Nucleus accumbens (tissue), 56 donors: ENCODE data around the gene SCAMP2.
A peak's percentile ranks its signal among the peaks of the same experiment; 100 is the strongest.
"Not testable (repeated sequence)": the region's sequence is repeated elsewhere in the genome, so short reads cannot be mapped to it uniquely, and the experiment has no call there.

ENCODE experiments used
- DNase-seq, 56 donors: peaks; one replicate each; lab custom pipeline; 2025; lab: John Stamatoyannopoulos, UW

Gene SCAMP2, protein sequence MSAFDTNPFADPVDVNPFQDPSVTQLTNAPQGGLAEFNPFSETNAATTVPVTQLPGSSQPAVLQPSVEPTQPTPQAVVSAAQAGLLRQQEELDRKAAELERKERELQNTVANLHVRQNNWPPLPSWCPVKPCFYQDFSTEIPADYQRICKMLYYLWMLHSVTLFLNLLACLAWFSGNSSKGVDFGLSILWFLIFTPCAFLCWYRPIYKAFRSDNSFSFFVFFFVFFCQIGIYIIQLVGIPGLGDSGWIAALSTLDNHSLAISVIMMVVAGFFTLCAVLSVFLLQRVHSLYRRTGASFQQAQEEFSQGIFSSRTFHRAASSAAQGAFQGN

DNA sequence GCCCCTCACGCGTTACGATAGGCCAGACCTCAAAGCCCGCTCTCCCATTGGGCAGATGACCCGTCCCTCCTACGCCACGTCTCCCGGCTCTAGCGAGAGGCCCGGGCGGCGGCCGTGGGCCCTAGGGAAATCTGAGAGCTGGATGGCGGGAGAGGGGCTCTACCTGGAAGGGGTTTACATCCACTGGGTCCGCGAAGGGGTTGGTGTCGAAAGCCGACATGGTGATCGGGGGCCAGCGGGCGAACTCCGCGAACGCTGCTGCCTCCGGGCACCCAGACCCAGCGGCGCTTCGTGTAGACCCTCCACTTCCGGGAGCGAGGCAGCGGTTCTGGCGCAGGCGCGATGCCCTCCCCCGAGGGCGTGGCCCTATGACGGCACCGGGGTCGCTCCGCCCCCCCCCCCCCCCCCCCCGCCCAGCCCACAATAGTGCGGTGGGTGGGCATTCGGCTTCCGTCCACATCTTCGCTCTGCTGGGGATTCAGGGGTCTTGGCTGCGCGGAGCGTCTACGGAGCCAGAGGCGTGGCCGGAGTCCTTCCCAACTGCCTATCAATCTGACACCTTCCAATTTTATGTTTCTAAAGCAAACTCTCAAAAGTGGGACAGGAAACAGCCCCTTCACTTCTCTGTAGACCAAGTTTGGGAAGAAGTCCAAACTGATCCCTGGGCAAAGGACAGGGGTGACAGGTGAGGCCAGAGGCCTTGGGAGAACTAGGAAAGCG is at the start of gene SCAMP2:
Gene SCAMP2, minus strand, starts transcription at position 330 of the 720 bp plus-strand sequence. Its CDS starts 110 bp downstream, at position 220.
- peak; percentile 67 to 99 (median 94) for DNase-seq

DNA sequence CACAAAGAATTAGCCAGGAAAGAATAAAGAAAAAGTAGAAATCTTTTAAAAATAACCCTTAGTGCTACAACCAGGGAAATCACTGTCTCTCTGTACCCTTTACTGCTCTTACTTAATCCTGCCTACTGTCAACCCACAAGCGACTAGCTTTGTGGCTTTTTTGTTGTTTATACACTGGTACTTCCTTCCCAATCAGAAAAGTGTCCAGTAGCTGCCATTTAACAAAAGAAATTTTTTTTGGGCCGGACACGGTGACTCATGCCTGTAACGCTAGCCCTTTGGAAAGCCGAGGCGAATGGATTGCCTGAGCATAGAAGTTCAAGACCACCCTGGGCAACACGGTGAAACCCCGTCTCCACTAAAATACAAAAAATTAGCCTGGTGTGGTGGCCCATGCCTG is 47.3 kb upstream of the SCAMP2 start:
- no peak for DNase-seq

DNA sequence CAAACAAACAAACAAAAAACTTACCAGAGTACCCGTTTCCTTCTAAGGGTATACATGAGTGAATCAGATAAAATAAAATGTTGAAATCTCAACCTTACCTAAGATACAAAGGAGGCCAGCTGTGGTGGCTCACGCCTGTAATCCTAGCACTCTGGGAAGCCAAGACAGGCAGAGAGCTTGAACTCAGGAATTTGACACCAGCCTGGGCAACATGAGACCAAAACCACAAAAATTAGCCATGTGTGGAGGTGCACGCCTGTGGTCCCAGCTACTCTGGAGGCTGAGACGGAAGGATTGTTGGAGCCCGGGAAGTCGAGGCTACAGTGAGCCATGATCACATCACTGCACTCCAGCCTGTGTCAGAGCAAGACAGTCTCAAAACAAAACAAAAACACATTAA is 44.5 kb upstream of the SCAMP2 start:
- DNase-seq = no peak

DNA sequence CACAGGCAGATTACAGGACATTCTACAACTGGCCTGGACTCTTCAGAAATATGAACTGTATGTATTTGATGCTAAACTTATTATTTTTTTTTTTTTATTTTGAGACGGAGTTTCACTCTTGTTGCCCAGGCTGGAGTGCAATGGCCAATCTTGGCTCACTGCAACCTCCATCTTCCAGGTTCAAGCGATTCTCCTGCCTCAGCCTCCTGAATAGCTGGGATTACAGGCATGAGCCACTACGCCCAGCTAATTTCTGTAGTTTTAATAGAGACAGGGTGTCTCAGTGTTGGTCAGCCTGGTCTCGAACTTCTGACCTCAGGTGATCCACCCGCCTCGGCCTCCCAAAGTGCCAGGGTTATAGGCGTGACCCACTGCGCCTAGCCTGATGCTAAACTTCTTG is 40.6 kb upstream of the SCAMP2 start:
- DNase-seq = not testable (repeated sequence)

GRCh38 chr15:74913041-74913440 is 39.9 kb upstream of the SCAMP2 start:
- DNase-seq = no peak

GRCh38 chr15:74908635-74909034 is 35.5 kb upstream of the SCAMP2 start:
- no peak for DNase-seq

DNA sequence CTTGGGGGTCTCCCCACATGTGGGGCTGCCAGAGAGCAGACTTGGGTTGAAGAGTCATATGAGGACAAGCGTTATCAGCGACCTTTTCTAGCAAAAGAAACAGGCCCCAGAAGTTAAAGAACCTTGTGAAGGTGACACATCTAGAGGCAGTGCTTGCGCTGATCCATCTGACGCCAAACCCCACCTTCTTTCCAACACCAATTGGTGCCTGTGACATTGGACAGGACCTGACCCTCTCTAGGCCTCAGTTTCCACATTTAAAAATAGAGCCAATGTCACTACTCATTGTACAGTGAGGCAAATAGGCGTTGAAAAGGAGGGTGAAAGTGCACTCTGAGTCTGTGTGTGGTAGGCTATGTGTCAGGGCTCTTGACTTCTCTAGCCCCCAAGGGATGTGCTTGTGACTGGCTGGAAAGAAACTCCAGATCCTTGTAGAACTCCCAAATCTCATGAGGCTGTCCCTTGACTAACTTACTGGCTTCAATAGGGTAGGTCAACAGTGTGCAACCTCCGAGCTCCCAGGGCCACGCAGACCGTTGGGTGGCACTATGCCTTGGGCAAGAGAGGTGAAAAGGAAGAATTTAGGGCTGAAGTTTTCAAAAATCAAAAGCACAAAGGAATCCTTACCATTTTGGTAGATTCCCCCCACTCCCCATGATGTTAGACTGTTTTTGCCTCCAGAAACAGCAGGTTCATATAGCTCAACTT is 34.2 kb upstream of the SCAMP2 start:
- DNase-seq = no peak

DNA sequence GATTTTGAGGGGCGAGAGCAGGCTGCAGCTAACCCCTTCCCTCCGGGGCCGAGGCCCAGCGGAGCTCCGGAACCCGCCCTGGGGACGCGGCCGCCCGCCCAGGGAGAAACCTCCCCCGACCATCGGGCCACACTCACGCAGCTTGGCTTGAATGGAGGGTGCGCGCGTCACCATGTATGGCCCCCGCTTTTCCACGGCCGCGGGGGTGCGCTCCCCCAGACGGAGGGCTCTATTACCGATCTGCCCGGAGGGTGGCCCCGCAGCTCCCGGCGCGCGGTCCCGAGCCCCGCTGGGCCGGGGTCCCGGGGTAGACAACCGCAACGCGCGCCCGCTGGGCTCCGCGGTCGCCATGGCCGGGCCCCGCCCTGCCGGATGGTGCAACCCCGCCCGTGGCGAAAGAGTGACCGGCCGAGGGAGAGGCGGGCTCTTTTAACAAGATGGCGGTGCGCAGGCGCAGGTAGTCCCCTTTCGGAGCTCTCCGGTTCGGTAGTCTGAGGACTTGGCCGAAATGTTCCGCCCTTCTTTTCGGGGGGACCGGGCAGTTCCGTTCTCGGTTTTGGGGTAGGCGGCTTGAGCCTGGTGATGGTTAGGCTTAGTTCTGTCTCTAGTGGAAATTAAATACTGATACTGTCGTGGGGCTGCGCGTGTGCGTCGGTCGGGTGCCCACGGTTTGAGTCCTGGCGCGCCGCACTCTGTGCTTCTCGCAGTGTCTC is 33.4 kb upstream of the SCAMP2 start, which contains the start of gene FAM219B:
Gene FAM219B, minus strand, starts transcription at position 402 of the 713 bp plus-strand sequence. Its CDS starts 51 bp downstream, at position 351.
- DNase-seq = peak in 55 of 56 donors; percentile 20 to 93 (median 84)

- DNase-seq = peak in 31 of 56 donors; percentile 8 to 78 (median 52)
These were observed 32.9 kb upstream of the SCAMP2 start for GRCh38 chr15:74906067-74906449.

GRCh38 chr15:74904190-74904805 is 31.1 kb upstream of the SCAMP2 start:
- no peak for DNase-seq

- no peak for DNase-seq
These were observed 30.5 kb upstream of the SCAMP2 start for GRCh38 chr15:74903676-74904075.

GRCh38 chr15:74902295-74903075 is 29.3 kb upstream of the SCAMP2 start:
- no peak for DNase-seq

- DNase-seq = peak in 28 of 56 donors; percentile 2 to 75 (median 14)
These were observed 28.5 kb upstream of the SCAMP2 start for GRCh38 chr15:74901612-74902063.

- no peak for DNase-seq
These were observed 24.1 kb upstream of the SCAMP2 start for GRCh38 chr15:74897300-74897701.

GRCh38 chr15:74896316-74896715 is 23.2 kb upstream of the SCAMP2 start:
- no peak for DNase-seq

DNA sequence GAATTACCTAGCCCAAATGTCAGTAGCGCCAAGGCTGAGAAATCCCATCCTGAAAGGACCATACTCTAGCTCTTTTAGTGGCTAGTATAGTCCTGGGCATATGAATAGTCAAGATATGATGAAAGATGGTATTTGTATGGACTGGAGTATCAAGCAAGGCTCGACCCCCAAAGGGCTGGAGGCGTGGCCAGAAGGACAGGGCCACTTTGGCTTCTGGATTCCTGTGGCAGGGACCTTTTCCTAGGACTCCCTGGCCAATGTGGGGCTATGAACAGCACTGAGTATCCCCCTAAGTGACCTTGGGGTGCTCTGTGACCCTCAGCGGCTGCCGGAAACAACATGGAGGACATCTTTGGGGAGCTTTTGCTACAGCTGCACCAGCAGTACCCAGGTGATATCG is 22.7 kb upstream of the SCAMP2 start:
- DNase-seq = no peak

GRCh38 chr15:74894383-74894782 is 21.2 kb upstream of the SCAMP2 start:
- DNase-seq = not testable (repeated sequence)

GRCh38 chr15:74893627-74894026 is 20.5 kb upstream of the SCAMP2 start:
- no peak for DNase-seq

DNA sequence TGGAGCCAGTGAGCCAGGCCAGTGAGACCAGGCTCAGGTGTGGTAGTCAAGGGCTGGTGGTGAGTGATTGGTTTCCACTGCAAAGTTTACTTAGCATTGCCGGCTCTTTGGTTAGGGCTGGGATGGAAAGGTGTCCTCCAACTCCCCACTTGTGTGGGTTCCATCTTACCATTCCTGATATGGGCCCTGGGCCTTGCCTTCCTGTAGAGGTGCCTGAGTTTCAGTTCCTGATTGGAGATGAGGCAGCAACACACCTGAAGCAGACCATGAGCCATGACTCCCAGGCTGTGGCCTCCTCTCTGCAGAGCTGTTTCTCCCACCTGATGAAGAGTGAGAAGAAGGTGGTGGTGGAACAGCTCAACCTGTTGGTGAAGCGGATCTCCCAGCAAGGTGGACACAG is 19.8 kb upstream of the SCAMP2 start:
- DNase-seq = no peak
